Panc1 (cell line): ENCODE measurements around the gene GALNT9. TPM values are rescaled to one million over a fixed set of nuclear protein-coding genes. Genes with fewer than 3 reads are reported as not detected.

ENCODE experiments used
- ATAC-seq: fragments of 200-7000 bp; cut with Tn5 transposase; 2 replicates; pipeline ENCODE4 v1.9.1; 2020; ENCODE audit warnings: mild to moderate bottlenecking, moderate library complexity
- BruUV-seq: library from RNA; stranded (reverse); fragments of 400-500 nt; replicated peaks from 2 replicates; lab custom pipeline; 2021; lab: Mats Ljungman, UMichigan
- CTCF ChIA-PET: fragments of 300-600 bp; sonication (Branson Sonifier 250); formaldehyde crosslinking; loops from one replicate; lab custom pipeline; 2022; ENCODE audit warnings: antibody characterized with exemption; lab: Charles Lee
- POLR2A ChIA-PET: fragments of 300-600 bp; sonication (Branson Sonifier 250); formaldehyde crosslinking; loops from one replicate; lab custom pipeline; 2022; ENCODE audit warnings: antibody characterized with exemption; lab: Charles Lee
- DNase-seq: peaks from one replicate; pipeline ENCODE4 v3.0.0-alpha.2; 2010; ENCODE audit warnings: low read depth, low spot score
- H3K27ac ChIP-seq: 2 replicates; pipeline ENCODE4 v1.5.1; 2011; ENCODE audit warnings: mild to moderate bottlenecking, low read length, inconsistent platforms
- H3K27me3 ChIP-seq: fragments of 200-500 bp; sonication (Bioruptor generic); 2 replicates; pipeline ENCODE4 v1.6.0; 2014; ENCODE audit warnings: low read length, inconsistent platforms; ENCODE audit not compliant: control insufficient read depth, insufficient read depth
- H3K36me3 ChIP-seq: fragments of 200-500 bp; sonication (Bioruptor generic); 2 replicates; pipeline ENCODE4 v1.5.1; 2014; ENCODE audit warnings: inconsistent platforms, mild to moderate bottlenecking, low read length, moderate library complexity; ENCODE audit not compliant: control insufficient read depth, insufficient read depth
- H3K4me1 ChIP-seq: 2 replicates; pipeline ENCODE4 v1.5.1; 2011; ENCODE audit warnings: inconsistent platforms, mild to moderate bottlenecking, low read length, moderate library complexity; ENCODE audit not compliant: control insufficient read depth, insufficient read depth
- H3K4me3 ChIP-seq, 2 experiments: 2 replicates each; pipeline ENCODE4 v1.5.1; 2011 to 2012; ENCODE audit warnings: low read depth in 2 of 2, low read length in 2 of 2, mild to moderate bottlenecking in 2 of 2, inconsistent platforms in 1 of 2, moderate library complexity in 1 of 2
- H3K9me3 ChIP-seq: fragments of 200-500 bp; sonication (Bioruptor generic); 2 replicates; pipeline ENCODE4 v1.5.1; 2014; ENCODE audit warnings: low read depth, mild to moderate bottlenecking, inconsistent platforms, low read length, moderate library complexity; ENCODE audit not compliant: control insufficient read depth, insufficient read depth
- CTCF ChIP-seq: fragments of 450-650 bp; IDR thresholded peaks from 2 replicates; pipeline ENCODE4 v1.5.1; 2017; ENCODE audit warnings: mild to moderate bottlenecking
- POLR2AphosphoS5 ChIP-seq: IDR thresholded peaks from 2 replicates; pipeline ENCODE4 v1.6.1; 2012; ENCODE audit warnings: mild to moderate bottlenecking, low read depth, low read length, moderate library complexity
- REST ChIP-seq, 2 experiments: IDR thresholded peaks; 2 replicates each; pipeline ENCODE4 v1.6.1; 2011 to 2012; ENCODE audit warnings: low read depth in 2 of 2, control low read depth in 1 of 2, low read length in 1 of 2, mild to moderate bottlenecking in 1 of 2, moderate library complexity in 1 of 2; ENCODE audit not compliant: insufficient read depth in 1 of 2
- SIN3A ChIP-seq: IDR thresholded peaks from 2 replicates; pipeline ENCODE4 v1.6.1; 2012; ENCODE audit warnings: low read depth, mild to moderate bottlenecking, low read length, moderate library complexity, borderline replicate concordance; ENCODE audit not compliant: insufficient read depth
- TCF7L2 ChIP-seq: IDR thresholded peaks from 2 replicates; pipeline ENCODE4 v1.6.1; 2011; ENCODE audit warnings: mild to moderate bottlenecking, low read depth, low read length, inconsistent platforms
- in situ Hi-C: cut with HindIII; loops from 2 replicates; pipeline ENCODE4 v1.10.0; 2016; ENCODE audit warnings: low sequenced_read_pairs, low pct_unique_long_range_greater_than_20kb
- intact Hi-C: fragments of 100-400 bp; cut with micrococcal nuclease; formaldehyde crosslinking; loops from one replicate; pipeline ENCODE4 v1.10.0; 2022; ENCODE audit not compliant: unreplicated experiment
- total RNA-seq: library from RNA; stranded (reverse); gene quantifications from one replicate; pipeline ENCODE4 v1.2.1, GENCODE V29; 2021; ENCODE audit not compliant: unreplicated experiment

GALNT9 gene
- total RNA-seq, 1 experiment from 2014 or later = 0.33 TPM

- no peak overlapping the region for H3K4me3 ChIP-seq
- in situ Hi-C loops (no loop called here), intact Hi-C loops (no loop called here)
- H3K27ac ChIP-seq = no peak overlapping the region
- no peaks in the 10 kb centered on the region for H3K27me3 ChIP-seq
- DNase-seq (no peak), ATAC-seq (peak; percentile 39)
- no peaks in the 10 kb centered on the region for H3K9me3 ChIP-seq
- H3K36me3 ChIP-seq = no peaks in the 10 kb centered on the region
- peaks cover 5% of the 10 kb centered on the region; the same call in 1 of the 2 replicates for H3K4me1 ChIP-seq
- CTCF ChIA-PET = interaction anchor here (0.7 kb wide), 1 partner anchor 41 kb away, joined by 3 read pairs; no protein-coding TSS in a partner anchor
- BruUV-seq = no TSS peak
- TF ChIP-seq CTCF (no peak), SIN3A (no peak), TCF7L2 (no peak), REST (IDR thresholded peaks at IDR 0.05; ENCODE audit: insufficient read depth in 1 of 2, low read depth in 2 of 2, low read length in 1 of 2) (no peak), POLR2AphosphoS5 (no peak)
- POLR2A ChIA-PET = interaction anchor here (0.6 kb wide), 1 partner anchor 7 kb away, joined by 3 read pairs; no protein-coding TSS in a partner anchor
Observed at GRCh38 chr12:132162508-132163031, 166.8 kb downstream of the GALNT9 start.

DNA sequence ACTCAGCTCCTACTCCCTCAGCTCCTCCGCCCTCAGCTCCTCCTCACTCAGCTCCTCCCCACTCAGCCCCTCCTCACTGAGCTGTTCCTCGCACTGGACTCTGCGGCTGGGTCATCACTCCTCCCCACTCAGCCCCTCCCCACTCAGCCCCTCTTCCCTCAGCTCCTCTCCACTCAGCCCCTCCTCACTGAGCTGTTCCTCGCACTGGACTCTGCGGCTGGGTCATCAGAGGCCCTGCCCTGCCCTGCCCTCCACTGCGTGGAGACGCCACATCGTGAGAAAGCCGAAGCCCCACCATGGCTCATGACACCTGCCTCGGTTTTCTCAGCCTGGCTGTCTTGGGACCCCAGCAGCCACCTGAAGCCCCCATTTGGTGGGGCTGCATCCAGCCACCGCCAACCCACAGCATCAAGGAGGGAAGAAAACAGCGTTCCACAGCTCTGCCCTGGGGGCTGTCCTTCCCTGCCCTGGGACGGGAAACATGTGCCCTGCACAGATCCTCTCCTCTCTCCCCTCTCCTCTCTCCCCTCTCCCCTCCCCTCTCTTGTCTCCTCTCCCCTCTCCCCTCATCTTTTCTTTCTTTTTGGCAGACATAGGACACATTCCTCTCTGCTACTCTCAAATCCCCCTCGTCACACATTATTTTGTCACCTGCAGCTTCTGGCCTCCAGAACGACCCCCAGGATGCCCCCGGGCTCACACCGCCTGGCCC lies 167.4 kb downstream of the GALNT9 start:
- Histone ChIP-seq H3K9me3 (no peaks in the 10 kb centered on the region), H3K36me3 (no peaks in the 10 kb centered on the region), H3K4me1 (peaks cover 5% of the 10 kb centered on the region; the same call in 1 of the 2 replicates), H3K27ac (no peak overlapping the region), H3K27me3 (no peaks in the 10 kb centered on the region), H3K4me3 (no peak overlapping the region)
- no peak for DNase-seq
- in situ Hi-C loops = no loop called here
- BruUV-seq = no TSS peak
- intact Hi-C loops = no loop called here
- POLR2A ChIA-PET = no interaction called here
- TF ChIP-seq TCF7L2 = no peak
- no peak for TF ChIP-seq POLR2AphosphoS5
- TF ChIP-seq SIN3A = no peak
- TF ChIP-seq CTCF = no peak
- no peak for TF ChIP-seq REST (IDR thresholded peaks at IDR 0.05; ENCODE audit: insufficient read depth in 1 of 2, low read depth in 2 of 2, low read length in 1 of 2)
- 0 out of 2 replicates have a peak, but pooled peaks have one; percentile 15 for ATAC-seq
- CTCF ChIA-PET = interaction anchor here (0.6 to 1.5 kb wide), 2 partner anchors 252 kb away, joined by 4 to 11 read pairs; no protein-coding TSS in a partner anchor
